GM12878 (cell line): ENCODE measurements around the gene SCN7A.

Experiments used
- EZH2 ChIP-seq: IDR thresholded peaks from 2 replicates; pipeline ENCODE4 v1.6.1; 2012; ENCODE audit warnings: low read depth, mild to moderate bottlenecking, control low read depth, inconsistent platforms, low read length, borderline replicate concordance; ENCODE audit not compliant: control insufficient read depth
- NRF1 ChIP-seq: conservative IDR thresholded peaks from 2 replicates; pipeline ENCODE4 v1.6.1; 2011; ENCODE audit warnings: mild to moderate bottlenecking, low read depth, low read length, improper control_type of control experiment
- RAD21 ChIP-seq: IDR thresholded peaks from 2 replicates; pipeline ENCODE4 v1.6.1; 2011; ENCODE audit warnings: mild to moderate bottlenecking, low read depth, low read length, moderate library complexity; ENCODE audit not compliant: insufficient read depth
- RFX5 ChIP-seq: IDR thresholded peaks from 2 replicates; pipeline ENCODE4 v1.6.1; 2011; ENCODE audit warnings: low read depth, low read length, improper control_type of control experiment
- SIX5 ChIP-seq: IDR thresholded peaks from 2 replicates; pipeline ENCODE4 v1.6.1; 2011; ENCODE audit warnings: mild to moderate bottlenecking, low read depth, low read length, moderate library complexity; ENCODE audit not compliant: severe bottlenecking
- TF ChIP-seq, protein P1 (sequence below), 3 experiments: IDR thresholded peaks in 2 of 3; conservative IDR thresholded peaks in 1 of 3; 2 replicates each; pipeline ENCODE4 v1.5.1; 2011; ENCODE audit warnings: low read depth in 3 of 3, low read length in 3 of 3, mild to moderate bottlenecking in 3 of 3, control low read depth in 2 of 3, moderate library complexity in 2 of 3, inconsistent platforms in 1 of 3, mixed read lengths in 1 of 3; ENCODE audit not compliant: control insufficient read depth in 2 of 3, insufficient read depth in 1 of 3; ENCODE audit errors: extremely low read depth in 1 of 3
- TF ChIP-seq, protein P2 (sequence below): IDR thresholded peaks from 2 replicates; pipeline ENCODE4 v1.6.1; 2012; ENCODE audit warnings: low read depth, low read length, improper control_type of control experiment

DNA sequence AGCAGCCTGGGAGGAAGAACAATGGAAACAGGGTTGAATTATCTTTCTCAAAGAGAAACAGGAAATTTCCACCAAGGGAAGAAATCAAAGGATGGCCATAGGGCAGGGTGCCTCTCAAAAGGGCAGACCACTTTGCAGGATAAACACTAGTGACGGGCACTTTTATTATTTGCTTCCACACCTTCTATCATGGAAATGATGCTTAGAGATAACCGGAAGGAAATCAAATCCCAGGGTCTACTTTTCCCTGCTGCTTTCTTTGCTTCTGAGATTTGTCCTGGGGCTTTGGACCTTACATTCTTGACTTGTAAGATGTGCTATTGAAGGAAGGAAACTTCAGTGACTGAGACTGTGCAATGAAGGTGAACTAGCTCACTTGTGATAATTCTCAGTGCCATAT lies 117.2 kb downstream of the SCN7A start:
- TF ChIP-seq RAD21 (no peak), SIX5 (no peak), RFX5 (no peak), NRF1 (no peak), EZH2 (no peak)
- TF ChIP-seq, protein P1, sequence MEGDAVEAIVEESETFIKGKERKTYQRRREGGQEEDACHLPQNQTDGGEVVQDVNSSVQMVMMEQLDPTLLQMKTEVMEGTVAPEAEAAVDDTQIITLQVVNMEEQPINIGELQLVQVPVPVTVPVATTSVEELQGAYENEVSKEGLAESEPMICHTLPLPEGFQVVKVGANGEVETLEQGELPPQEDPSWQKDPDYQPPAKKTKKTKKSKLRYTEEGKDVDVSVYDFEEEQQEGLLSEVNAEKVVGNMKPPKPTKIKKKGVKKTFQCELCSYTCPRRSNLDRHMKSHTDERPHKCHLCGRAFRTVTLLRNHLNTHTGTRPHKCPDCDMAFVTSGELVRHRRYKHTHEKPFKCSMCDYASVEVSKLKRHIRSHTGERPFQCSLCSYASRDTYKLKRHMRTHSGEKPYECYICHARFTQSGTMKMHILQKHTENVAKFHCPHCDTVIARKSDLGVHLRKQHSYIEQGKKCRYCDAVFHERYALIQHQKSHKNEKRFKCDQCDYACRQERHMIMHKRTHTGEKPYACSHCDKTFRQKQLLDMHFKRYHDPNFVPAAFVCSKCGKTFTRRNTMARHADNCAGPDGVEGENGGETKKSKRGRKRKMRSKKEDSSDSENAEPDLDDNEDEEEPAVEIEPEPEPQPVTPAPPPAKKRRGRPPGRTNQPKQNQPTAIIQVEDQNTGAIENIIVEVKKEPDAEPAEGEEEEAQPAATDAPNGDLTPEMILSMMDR (IDR thresholded peaks at IDR 0.05 in 2 of 3, conservative IDR thresholded peaks at IDR 0.05 in 1 of 3; ENCODE audit: control insufficient read depth in 2 of 3, extremely low read depth in 1 of 3, insufficient read depth in 1 of 3, low read depth in 3 of 3, low read length in 3 of 3), result no peak
- TF ChIP-seq, protein P2, sequence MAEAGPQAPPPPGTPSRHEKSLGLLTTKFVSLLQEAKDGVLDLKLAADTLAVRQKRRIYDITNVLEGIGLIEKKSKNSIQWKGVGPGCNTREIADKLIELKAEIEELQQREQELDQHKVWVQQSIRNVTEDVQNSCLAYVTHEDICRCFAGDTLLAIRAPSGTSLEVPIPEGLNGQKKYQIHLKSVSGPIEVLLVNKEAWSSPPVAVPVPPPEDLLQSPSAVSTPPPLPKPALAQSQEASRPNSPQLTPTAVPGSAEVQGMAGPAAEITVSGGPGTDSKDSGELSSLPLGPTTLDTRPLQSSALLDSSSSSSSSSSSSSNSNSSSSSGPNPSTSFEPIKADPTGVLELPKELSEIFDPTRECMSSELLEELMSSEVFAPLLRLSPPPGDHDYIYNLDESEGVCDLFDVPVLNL, result no peak
